Skeletal muscle tissue (tissue), 4 donors: ENCODE results near the gene MYL6B. TPM values are rescaled to one million over a fixed set of nuclear protein-coding genes. Genes with fewer than 3 reads are reported as not detected.

Experiments
- H3K27ac ChIP-seq: one replicate; pipeline ENCODE4 v1.7.0; 2013; ENCODE audit warnings: mild to moderate bottlenecking, low read depth, low read length, inconsistent platforms
- H3K27me3 ChIP-seq, 3 donors: one replicate each; pipeline ENCODE4 v1.7.0; 2013; ENCODE audit warnings: low read length in 3 of 3; ENCODE audit not compliant: control insufficient read depth in 3 of 3, insufficient read depth in 3 of 3
- H3K36me3 ChIP-seq, 3 donors: one replicate each; pipeline ENCODE4 v1.7.0; 2013; ENCODE audit warnings: low read length in 3 of 3; ENCODE audit not compliant: control insufficient read depth in 3 of 3, insufficient read depth in 3 of 3
- H3K4me1 ChIP-seq, 3 donors: one replicate each; pipeline ENCODE4 v1.7.0; 2013; ENCODE audit warnings: low read length in 3 of 3, mild to moderate bottlenecking in 3 of 3; ENCODE audit not compliant: control insufficient read depth in 3 of 3, insufficient read depth in 3 of 3
- H3K4me3 ChIP-seq, 3 donors: one replicate each; pipeline ENCODE4 v1.7.0; 2013; ENCODE audit warnings: low read length in 3 of 3
- H3K9ac ChIP-seq, 3 donors: one replicate each; pipeline ENCODE4 v1.7.0; 2013; ENCODE audit warnings: low read length in 3 of 3, mild to moderate bottlenecking in 3 of 3, moderate library complexity in 2 of 3, low read depth in 1 of 3
- H3K9me3 ChIP-seq, 3 donors: one replicate each; pipeline ENCODE4 v1.7.0; 2013; ENCODE audit warnings: low read length in 3 of 3; ENCODE audit not compliant: control insufficient read depth in 3 of 3
- total RNA-seq: library from RNA; depleted of rRNA; stranded (reverse); fragments of >200 nt; gene quantifications from one replicate; pipeline ENCODE4 v1.2.3, GENCODE V29; 2014
- donor health status: Osteomylitis.

MYL6B gene
- total RNA-seq, 1 donor from 2014 or later, result 451 TPM

- Histone ChIP-seq H3K4me3 (no peak overlapping the region), H3K9me3 (no peaks in the 10 kb centered on the region), H3K27me3 (no peaks in the 10 kb centered on the region), H3K27ac (no peak overlapping the region), H3K9ac (no peak overlapping the region), H3K4me1 (peaks cover 32 to 42% (median 42%) of the 10 kb centered on the region in 3 donors), H3K36me3 (peaks cover 53 to 72% (median 69%) of the 10 kb centered on the region in 3 donors)
Measured at GRCh38 chr12:56163533-56164344, 11.4 kb downstream of the MYL6B start.

- H3K27ac ChIP-seq, result no peak overlapping the region
- H3K9me3 ChIP-seq, result no peaks in the 10 kb centered on the region
- no peak overlapping the region for H3K9ac ChIP-seq
- H3K4me1 ChIP-seq, result peaks cover 32 to 38% (median 36%) of the 10 kb centered on the region in 3 donors
- H3K36me3 ChIP-seq, result peaks cover 57 to 77% (median 74%) of the 10 kb centered on the region in 3 donors
- H3K4me3 ChIP-seq, result no peak overlapping the region
- no peaks in the 10 kb centered on the region for H3K27me3 ChIP-seq
Measured at GRCh38 chr12:56164345-56164729, 11.9 kb downstream of the MYL6B start.

GRCh38 chr12:56165369-56165768 is 13.0 kb downstream of the MYL6B start:
- Histone ChIP-seq H3K27me3 (no peaks in the 10 kb centered on the region), H3K27ac (no peak overlapping the region), H3K9ac (peak overlapping the region in 1 of 3 donors; percentile 54), H3K9me3 (no peaks in the 10 kb centered on the region), H3K4me3 (peak overlapping the region in 1 of 3 donors; percentile 6), H3K4me1 (peaks cover 23 to 27% (median 26%) of the 10 kb centered on the region in 3 donors), H3K36me3 (peaks cover 58 to 77% (median 74%) of the 10 kb centered on the region in 3 donors)

GRCh38 chr12:56169229-56169759 is 16.9 kb downstream of the MYL6B start:
- H3K4me3 ChIP-seq, result no peak overlapping the region
- no peaks in the 10 kb centered on the region for H3K9me3 ChIP-seq
- H3K4me1 ChIP-seq, result peaks cover 6 to 11% (median 8%) of the 10 kb centered on the region in 3 donors
- no peaks in the 10 kb centered on the region for H3K27me3 ChIP-seq
- H3K36me3 ChIP-seq, result peaks cover 59 to 81% (median 73%) of the 10 kb centered on the region in 3 donors
- no peak overlapping the region for H3K9ac ChIP-seq
- H3K27ac ChIP-seq, result no peak overlapping the region

- Histone ChIP-seq H3K9me3 (no peaks in the 10 kb centered on the region), H3K27ac (no peak overlapping the region), H3K4me3 (no peak overlapping the region), H3K27me3 (no peaks in the 10 kb centered on the region), H3K4me1 (no peaks in the 10 kb centered on the region), H3K9ac (no peak overlapping the region), H3K36me3 (peaks cover 68 to 90% (median 78%) of the 10 kb centered on the region in 3 donors)
Measured at GRCh38 chr12:56172839-56173238, 20.5 kb downstream of the MYL6B start.

- Histone ChIP-seq H3K4me3 (no peak overlapping the region), H3K27ac (no peak overlapping the region), H3K36me3 (peaks cover 53 to 79% (median 69%) of the 10 kb centered on the region in 3 donors), H3K9me3 (no peaks in the 10 kb centered on the region), H3K4me1 (no peaks in the 10 kb centered on the region), H3K27me3 (no peaks in the 10 kb centered on the region), H3K9ac (no peak overlapping the region)
Measured at GRCh38 chr12:56178347-56178746, 26.0 kb downstream of the MYL6B start.

GRCh38 chr12:56186957-56187356 is 34.6 kb downstream of the MYL6B start:
- H3K9me3 ChIP-seq, result no peaks in the 10 kb centered on the region
- H3K27me3 ChIP-seq, result no peaks in the 10 kb centered on the region
- H3K27ac ChIP-seq, result no peak overlapping the region
- peaks cover 16 to 23% (median 17%) of the 10 kb centered on the region in 3 donors for H3K4me1 ChIP-seq
- H3K9ac ChIP-seq, result no peak overlapping the region
- peaks cover 26 to 34% (median 34%) of the 10 kb centered on the region in 3 donors for H3K36me3 ChIP-seq
- H3K4me3 ChIP-seq, result no peak overlapping the region

- Histone ChIP-seq H3K4me3 (peak overlapping the region; percentile 73 to 81 (median 80)), H3K4me1 (peaks cover 16 to 23% (median 17%) of the 10 kb centered on the region in 3 donors), H3K36me3 (peaks cover 25 to 29% (median 27%) of the 10 kb centered on the region in 3 donors), H3K9ac (peak overlapping the region; percentile 79 to 85 (median 81)), H3K27ac (peak overlapping the region; percentile 59), H3K27me3 (no peaks in the 10 kb centered on the region), H3K9me3 (no peaks in the 10 kb centered on the region)
Measured at GRCh38 chr12:56188131-56188777, 35.9 kb downstream of the MYL6B start.

- H3K9me3 ChIP-seq, result no peaks in the 10 kb centered on the region
- H3K36me3 ChIP-seq, result peaks cover 21 to 25% (median 24%) of the 10 kb centered on the region in 3 donors
- no peaks in the 10 kb centered on the region for H3K27me3 ChIP-seq
- peak overlapping the region; percentile 59 for H3K27ac ChIP-seq
- peak overlapping the region; percentile 79 to 85 (median 81) for H3K9ac ChIP-seq
- peaks cover 16 to 23% (median 17%) of the 10 kb centered on the region in 3 donors for H3K4me1 ChIP-seq
- H3K4me3 ChIP-seq, result peak overlapping the region; percentile 73 to 81 (median 80)
Measured at GRCh38 chr12:56188778-56189098, 36.4 kb downstream of the MYL6B start.
